Measurements from ENCODE around the gene LRRN2. TPM values are rescaled to one million over a fixed set of nuclear protein-coding genes. Genes with fewer than 3 reads are reported as not detected.

The LRRN2 gene
- total RNA-seq, 1 experiment from 2014 or later: 5.8 TPM

DNA sequence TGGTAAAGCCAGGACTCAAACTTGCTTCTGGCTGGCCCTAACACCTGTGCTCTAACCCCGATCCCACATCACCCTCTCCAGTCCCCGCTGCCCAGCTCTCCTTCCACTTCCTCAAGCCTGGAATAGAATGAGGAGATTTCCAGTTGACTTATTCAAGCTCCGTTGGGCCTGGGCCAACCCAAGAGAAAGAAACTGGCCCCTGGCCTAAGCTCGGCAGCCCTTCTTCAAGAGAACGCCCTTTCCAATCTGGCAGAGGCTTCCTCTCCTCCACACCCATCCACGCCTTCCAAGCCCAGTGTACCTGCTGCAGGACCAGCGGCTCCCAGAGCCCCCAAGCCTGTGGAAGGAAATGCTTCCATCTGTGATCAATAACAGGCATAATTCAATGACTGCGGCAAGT lies 51.9 kb downstream of the LRRN2 start:
- peaks cover 0 to 8% of the 10 kb centered on the region in 2 experiments; a peak in 2 of 5 replicates for H3K9me3 Mint-ChIP-seq
- no peak overlapping the region for H3K27ac Mint-ChIP-seq
- Histone ChIP-seq H2BK20ac (ENCODE audit: low read depth, low read length, poor library complexity, severe bottlenecking) (no peak overlapping the region), H3K9me3 (ENCODE audit: control insufficient read depth, low read depth, low read length) (no peaks in the 10 kb centered on the region), H2BK12ac (ENCODE audit: insufficient read length, low read depth, low read length) (no peak overlapping the region), H3K18ac (ENCODE audit: insufficient read length, low read depth, low read length) (no peak overlapping the region), H2BK15ac (ENCODE audit: low read depth, low read length) (no peak overlapping the region), H3K79me1 (ENCODE audit: insufficient read depth, low read depth, low read length, poor library complexity, severe bottlenecking) (no peaks in the 10 kb centered on the region), H3K27ac (ENCODE audit: insufficient read length, low read depth, low read length) (no peak overlapping the region), H4K91ac (ENCODE audit: insufficient read length, low read depth, low read length) (no peak overlapping the region), H3K56ac (ENCODE audit: insufficient read length, low read depth, low read length) (no peak overlapping the region), H3K4me1 (ENCODE audit: insufficient read depth, low read length) (no peaks in the 10 kb centered on the region), H2AFZ (ENCODE audit: low read length) (no peak overlapping the region), H3K4me2 (ENCODE audit: insufficient read depth, insufficient read length, low read length) (no peak overlapping the region), H2BK5ac (ENCODE audit: insufficient read length, low read length) (no peak overlapping the region), H3K9ac (ENCODE audit: extremely low read depth, insufficient read length, low read length) (no peak overlapping the region), H3K23ac (ENCODE audit: insufficient read length, low read depth, low read length) (no peak overlapping the region), H3K23me2 (ENCODE audit: insufficient read length, low read depth, low read length, poor library complexity, severe bottlenecking) (no peaks in the 10 kb centered on the region), H3K79me2 (ENCODE audit: insufficient read depth, low read length) (no peaks in the 10 kb centered on the region), H3K14ac (ENCODE audit: insufficient read depth, low read length) (no peak overlapping the region), H2AK5ac (ENCODE audit: insufficient read length, low read length) (no peak overlapping the region), H4K20me1 (ENCODE audit: control insufficient read depth, insufficient read depth, insufficient read length) (no peaks in the 10 kb centered on the region), H4K8ac (replicated peaks; ENCODE audit: insufficient read length, low read depth, low read length) (no peak overlapping the region), H3K4ac (ENCODE audit: low read depth, low read length) (no peak overlapping the region), H4K5ac (ENCODE audit: insufficient read length, low read depth, low read length) (no peak overlapping the region), H2BK120ac (ENCODE audit: low read depth, low read length, poor library complexity, severe bottlenecking) (no peak overlapping the region), H3T11ph (ENCODE audit: low read length) (no peak overlapping the region), H3K27me3 (ENCODE audit: insufficient read depth, low read length) (no peaks in the 10 kb centered on the region)
- DNase-seq: no peak
- H3K27me3 Mint-ChIP-seq (ENCODE audit: low read depth): peaks cover 10% of the 10 kb centered on the region
- no peak overlapping the region; a peak in 1 of 5 replicates for H3K4me3 Mint-ChIP-seq
- TF ChIP-seq, protein P1, sequence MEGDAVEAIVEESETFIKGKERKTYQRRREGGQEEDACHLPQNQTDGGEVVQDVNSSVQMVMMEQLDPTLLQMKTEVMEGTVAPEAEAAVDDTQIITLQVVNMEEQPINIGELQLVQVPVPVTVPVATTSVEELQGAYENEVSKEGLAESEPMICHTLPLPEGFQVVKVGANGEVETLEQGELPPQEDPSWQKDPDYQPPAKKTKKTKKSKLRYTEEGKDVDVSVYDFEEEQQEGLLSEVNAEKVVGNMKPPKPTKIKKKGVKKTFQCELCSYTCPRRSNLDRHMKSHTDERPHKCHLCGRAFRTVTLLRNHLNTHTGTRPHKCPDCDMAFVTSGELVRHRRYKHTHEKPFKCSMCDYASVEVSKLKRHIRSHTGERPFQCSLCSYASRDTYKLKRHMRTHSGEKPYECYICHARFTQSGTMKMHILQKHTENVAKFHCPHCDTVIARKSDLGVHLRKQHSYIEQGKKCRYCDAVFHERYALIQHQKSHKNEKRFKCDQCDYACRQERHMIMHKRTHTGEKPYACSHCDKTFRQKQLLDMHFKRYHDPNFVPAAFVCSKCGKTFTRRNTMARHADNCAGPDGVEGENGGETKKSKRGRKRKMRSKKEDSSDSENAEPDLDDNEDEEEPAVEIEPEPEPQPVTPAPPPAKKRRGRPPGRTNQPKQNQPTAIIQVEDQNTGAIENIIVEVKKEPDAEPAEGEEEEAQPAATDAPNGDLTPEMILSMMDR (conservative IDR thresholded peaks at IDR 0.05): no peak
- H3K36me3 Mint-ChIP-seq (ENCODE audit: insufficient read depth in 1 of 3, low read depth in 3 of 3): peaks cover 0 to 7% (median 4%) of the 10 kb centered on the region in 3 experiments; a peak in 5 of 7 replicates
- H3K4me1 Mint-ChIP-seq: peaks cover 0 to 17% of the 10 kb centered on the region in 2 experiments; a peak in 3 of 4 replicates
- WGBS (ENCODE audit: extremely low coverage, insufficient read length, low lambda C conversion rate): no CpG with 5 or more reads among the region's 8 CpGs
